Lower lobe of right lung (tissue), 2 donors: Measurements from ENCODE around the gene FBXW11. TPM values are rescaled to one million over a fixed set of nuclear protein-coding genes. Genes with fewer than 3 reads are reported as not detected.

Experiments
- ATAC-seq, 2 donors: fragments of 200-7000 bp; cut with Tn5 transposase; one replicate each; pipeline ENCODE4 v1.9.1; 2020 to 2022; ENCODE audit warnings: mild to moderate bottlenecking in 2 of 2, moderate library complexity in 2 of 2
- DNase-seq: peaks from one replicate; pipeline ENCODE4 v3.0.0-alpha.2; 2020
- H3K27ac ChIP-seq: fragments of 200-600 bp; one replicate; pipeline ENCODE4 v1.8.0; 2022
- H3K27me3 ChIP-seq: fragments of 200-600 bp; one replicate; pipeline ENCODE4 v1.8.0; 2022; ENCODE audit warnings: low read depth
- H3K36me3 ChIP-seq: fragments of 200-600 bp; one replicate; pipeline ENCODE4 v1.8.0; 2022; ENCODE audit warnings: mild to moderate bottlenecking
- H3K4me1 ChIP-seq: fragments of 200-600 bp; one replicate; pipeline ENCODE4 v1.8.0; 2022
- H3K4me3 ChIP-seq: fragments of 200-600 bp; one replicate; pipeline ENCODE4 v1.8.0; 2022; ENCODE audit warnings: mild to moderate bottlenecking
- H3K9me3 ChIP-seq: fragments of 200-600 bp; one replicate; pipeline ENCODE4 v1.8.0; 2022
- CTCF ChIP-seq: fragments of 200-600 bp; IDR thresholded peaks from one replicate; pipeline ENCODE4 v1.8.0; 2022; ENCODE audit warnings: antibody characterized with exemption, mild to moderate bottlenecking
- intact Hi-C: fragments of 100-400 bp; cut with DNase I; formaldehyde crosslinking; loops from one replicate; pipeline ENCODE4 v1.11.0; 2022
- total RNA-seq: library from RNA; stranded (reverse); fragmentation: NEBNext Ultra II Directional; extraction: Animal tissue kit (Norgen Biotek cat#: 25700); gene quantifications from one replicate; pipeline ENCODE4 v1.2.1, GENCODE V29; 2021
- donor health status: DM: no; HTN: yes; CAD: no; lungs with severe emphysema.

FBXW11 gene
- total RNA-seq, 1 donor from 2014 or later, result 52.8 TPM

- H3K4me3 ChIP-seq, result no peak overlapping the region
- no peak for TF ChIP-seq CTCF
- DNase-seq (no peak), ATAC-seq (no peak)
- no peaks in the 10 kb centered on the region for H3K27me3 ChIP-seq
- no peak overlapping the region for H3K27ac ChIP-seq
- H3K4me1 ChIP-seq, result no peaks in the 10 kb centered on the region
- intact Hi-C loops, result no loop called here
- H3K9me3 ChIP-seq, result no peaks in the 10 kb centered on the region
- peaks cover 56% of the 10 kb centered on the region for H3K36me3 ChIP-seq
These were observed 40.2 kb upstream of the FBXW11 start for GRCh38 chr5:172046593-172046992.

- H3K4me3 ChIP-seq, result no peak overlapping the region
- intact Hi-C loops, result no loop called here
- no peak overlapping the region for H3K27ac ChIP-seq
- H3K36me3 ChIP-seq, result peaks cover 43% of the 10 kb centered on the region
- DNase-seq (no peak), ATAC-seq (no peak)
- no peaks in the 10 kb centered on the region for H3K9me3 ChIP-seq
- H3K27me3 ChIP-seq, result no peaks in the 10 kb centered on the region
- H3K4me1 ChIP-seq, result no peaks in the 10 kb centered on the region
- TF ChIP-seq CTCF, result no peak
These were observed 38.8 kb upstream of the FBXW11 start for GRCh38 chr5:172045315-172045632.

- peaks cover 38% of the 10 kb centered on the region for H3K36me3 ChIP-seq
- no peaks in the 10 kb centered on the region for H3K27me3 ChIP-seq
- H3K27ac ChIP-seq, result no peak overlapping the region
- H3K4me3 ChIP-seq, result no peak overlapping the region
- no peaks in the 10 kb centered on the region for H3K9me3 ChIP-seq
- ATAC-seq (no peak), DNase-seq (no peak)
- TF ChIP-seq CTCF, result no peak
- intact Hi-C loops, result no loop called here
- H3K4me1 ChIP-seq, result peaks cover 5% of the 10 kb centered on the region
These were observed 38.3 kb upstream of the FBXW11 start for GRCh38 chr5:172044631-172045314.

- no peak for TF ChIP-seq CTCF
- Histone ChIP-seq H3K27ac (no peak overlapping the region), H3K9me3 (no peaks in the 10 kb centered on the region), H3K4me3 (no peak overlapping the region), H3K27me3 (no peaks in the 10 kb centered on the region), H3K4me1 (peaks cover 5% of the 10 kb centered on the region), H3K36me3 (peaks cover 29% of the 10 kb centered on the region)
- DNase-seq (no peak), ATAC-seq (peak in 1 of 2 donors; percentile 17)
- intact Hi-C loops, result no loop called here
These were observed 37.4 kb upstream of the FBXW11 start for GRCh38 chr5:172043865-172044264.

GRCh38 chr5:172042183-172042582, 35.7 kb upstream of the FBXW11 start:
- Histone ChIP-seq H3K4me1 (peaks cover 5% of the 10 kb centered on the region), H3K4me3 (no peak overlapping the region), H3K27me3 (no peaks in the 10 kb centered on the region), H3K36me3 (peaks cover 25% of the 10 kb centered on the region), H3K27ac (no peak overlapping the region), H3K9me3 (no peaks in the 10 kb centered on the region)
- ATAC-seq (no peak), DNase-seq (no peak)
- intact Hi-C loops, result no loop called here
- TF ChIP-seq CTCF, result no peak

GRCh38 chr5:172038167-172038566, 31.7 kb upstream of the FBXW11 start:
- H3K4me3 ChIP-seq, result no peak overlapping the region
- intact Hi-C loops, result no loop called here
- peaks cover 5% of the 10 kb centered on the region for H3K4me1 ChIP-seq
- no peaks in the 10 kb centered on the region for H3K27me3 ChIP-seq
- no peaks in the 10 kb centered on the region for H3K36me3 ChIP-seq
- no peak overlapping the region for H3K27ac ChIP-seq
- no peak for DNase-seq
- H3K9me3 ChIP-seq, result no peaks in the 10 kb centered on the region
- TF ChIP-seq CTCF, result no peak
- ATAC-seq, result no peak
